GM19438 (cell line): ENCODE results near the gene SEC16A.

Source experiments
- ATAC-seq: cut with Tn5 transposase; IDR thresholded peaks from one replicate; pipeline ENCODE4 v1.9.1; 2021; ENCODE audit warnings: low read depth; ENCODE audit not compliant: unreplicated experiment

The SEC16A gene, protein sequence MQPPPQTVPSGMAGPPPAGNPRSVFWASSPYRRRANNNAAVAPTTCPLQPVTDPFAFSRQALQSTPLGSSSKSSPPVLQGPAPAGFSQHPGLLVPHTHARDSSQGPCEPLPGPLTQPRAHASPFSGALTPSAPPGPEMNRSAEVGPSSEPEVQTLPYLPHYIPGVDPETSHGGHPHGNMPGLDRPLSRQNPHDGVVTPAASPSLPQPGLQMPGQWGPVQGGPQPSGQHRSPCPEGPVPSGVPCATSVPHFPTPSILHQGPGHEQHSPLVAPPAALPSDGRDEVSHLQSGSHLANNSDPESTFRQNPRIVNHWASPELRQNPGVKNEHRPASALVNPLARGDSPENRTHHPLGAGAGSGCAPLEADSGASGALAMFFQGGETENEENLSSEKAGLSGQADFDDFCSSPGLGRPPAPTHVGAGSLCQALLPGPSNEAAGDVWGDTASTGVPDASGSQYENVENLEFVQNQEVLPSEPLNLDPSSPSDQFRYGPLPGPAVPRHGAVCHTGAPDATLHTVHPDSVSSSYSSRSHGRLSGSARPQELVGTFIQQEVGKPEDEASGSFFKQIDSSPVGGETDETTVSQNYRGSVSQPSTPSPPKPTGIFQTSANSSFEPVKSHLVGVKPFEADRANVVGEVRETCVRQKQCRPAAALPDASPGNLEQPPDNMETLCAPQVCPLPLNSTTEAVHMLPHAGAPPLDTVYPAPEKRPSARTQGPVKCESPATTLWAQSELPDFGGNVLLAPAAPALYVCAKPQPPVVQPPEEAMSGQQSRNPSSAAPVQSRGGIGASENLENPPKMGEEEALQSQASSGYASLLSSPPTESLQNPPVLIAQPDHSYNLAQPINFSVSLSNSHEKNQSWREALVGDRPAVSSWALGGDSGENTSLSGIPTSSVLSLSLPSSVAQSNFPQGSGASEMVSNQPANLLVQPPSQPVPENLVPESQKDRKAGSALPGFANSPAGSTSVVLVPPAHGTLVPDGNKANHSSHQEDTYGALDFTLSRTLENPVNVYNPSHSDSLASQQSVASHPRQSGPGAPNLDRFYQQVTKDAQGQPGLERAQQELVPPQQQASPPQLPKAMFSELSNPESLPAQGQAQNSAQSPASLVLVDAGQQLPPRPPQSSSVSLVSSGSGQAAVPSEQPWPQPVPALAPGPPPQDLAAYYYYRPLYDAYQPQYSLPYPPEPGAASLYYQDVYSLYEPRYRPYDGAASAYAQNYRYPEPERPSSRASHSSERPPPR (N-terminal part only)

DNA sequence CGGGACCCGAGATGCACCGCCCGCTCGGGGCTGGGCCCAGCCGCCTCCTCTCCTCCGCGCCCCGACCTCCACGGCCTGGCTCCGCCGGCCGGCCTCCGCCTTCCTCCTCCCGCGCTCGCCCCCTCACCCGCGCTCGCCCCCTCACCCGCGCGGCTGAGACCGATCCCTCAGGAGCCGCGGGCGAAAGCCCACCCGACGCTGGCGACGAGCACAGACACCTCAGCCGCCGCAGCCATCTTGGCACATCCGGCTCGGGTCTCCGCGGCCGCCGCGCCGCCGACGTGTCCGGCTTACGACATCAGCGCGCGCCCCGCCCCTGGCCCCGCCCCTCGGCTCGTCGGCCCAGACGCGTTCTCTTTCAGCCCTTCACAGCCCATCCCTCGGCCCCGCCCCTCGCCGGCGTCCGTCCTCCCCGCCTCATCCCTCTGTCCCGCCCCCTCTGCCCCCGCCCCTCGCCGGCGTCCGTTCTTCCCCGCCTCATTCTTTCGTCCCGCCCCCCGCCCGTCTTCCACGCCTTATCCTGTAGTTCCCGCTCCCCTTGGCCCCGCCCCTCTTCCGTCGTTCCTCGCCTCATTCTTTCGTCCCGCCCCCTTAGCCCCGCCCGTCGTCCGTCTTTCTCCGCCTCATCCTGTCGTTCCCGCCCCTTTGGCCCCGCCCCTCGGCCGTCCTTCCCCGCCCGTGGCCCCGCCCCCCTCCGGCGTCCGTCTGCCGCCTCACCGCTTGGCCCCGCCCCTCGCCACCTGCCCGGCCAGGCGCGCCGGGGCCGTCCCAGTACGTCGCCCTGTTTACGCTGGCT lies at the start of gene SEC16A:
Gene SEC16A, minus strand, starts transcription at position 248 of the 796 bp plus-strand sequence. CDS start 5,425 bp downstream, outside the sequence.
- ATAC-seq: peak; percentile 44

DNA sequence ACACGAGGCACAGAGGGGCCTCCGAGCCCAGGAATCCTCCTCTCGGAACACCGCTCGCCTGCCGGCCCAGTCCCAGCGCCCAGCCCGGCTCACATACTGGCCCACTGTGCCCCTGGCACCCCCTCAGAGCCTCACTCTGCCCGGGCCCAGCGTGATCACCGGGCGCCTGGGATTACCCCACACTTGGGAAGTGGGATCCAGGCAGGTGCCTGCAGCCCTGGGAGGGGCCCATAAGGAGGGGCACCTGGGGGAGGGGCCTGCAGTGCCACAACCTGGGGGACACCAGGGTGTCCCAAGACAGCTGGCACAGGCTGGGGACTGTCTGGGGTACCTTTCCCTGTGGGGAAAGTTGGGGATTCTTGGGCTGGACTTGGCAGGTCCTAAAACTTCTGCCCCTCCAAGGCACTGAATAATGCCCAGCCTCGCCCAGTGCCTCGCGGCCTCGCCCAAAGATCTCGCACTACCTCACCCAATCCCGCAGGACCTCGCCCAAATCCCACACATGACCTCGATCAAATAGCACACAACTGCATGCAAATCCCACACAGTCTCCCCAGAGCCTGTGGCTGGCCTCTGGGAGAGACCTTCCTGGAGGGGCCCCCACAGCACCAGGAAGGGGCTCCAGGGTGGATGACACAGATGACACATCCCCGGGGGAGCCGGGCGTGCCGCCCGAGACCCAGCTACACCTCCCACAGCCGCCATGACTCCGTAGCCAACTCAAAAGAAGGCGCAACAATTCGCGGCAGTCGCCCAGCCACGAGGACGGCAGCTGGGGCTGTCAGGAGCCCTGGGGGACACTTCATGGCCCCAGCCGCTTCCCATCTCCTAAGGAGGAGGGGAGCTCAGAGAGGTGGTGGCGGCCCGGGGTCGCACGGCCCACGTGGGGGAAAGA lies 49.3 kb upstream of the SEC16A start:
- ATAC-seq: no peak

DNA sequence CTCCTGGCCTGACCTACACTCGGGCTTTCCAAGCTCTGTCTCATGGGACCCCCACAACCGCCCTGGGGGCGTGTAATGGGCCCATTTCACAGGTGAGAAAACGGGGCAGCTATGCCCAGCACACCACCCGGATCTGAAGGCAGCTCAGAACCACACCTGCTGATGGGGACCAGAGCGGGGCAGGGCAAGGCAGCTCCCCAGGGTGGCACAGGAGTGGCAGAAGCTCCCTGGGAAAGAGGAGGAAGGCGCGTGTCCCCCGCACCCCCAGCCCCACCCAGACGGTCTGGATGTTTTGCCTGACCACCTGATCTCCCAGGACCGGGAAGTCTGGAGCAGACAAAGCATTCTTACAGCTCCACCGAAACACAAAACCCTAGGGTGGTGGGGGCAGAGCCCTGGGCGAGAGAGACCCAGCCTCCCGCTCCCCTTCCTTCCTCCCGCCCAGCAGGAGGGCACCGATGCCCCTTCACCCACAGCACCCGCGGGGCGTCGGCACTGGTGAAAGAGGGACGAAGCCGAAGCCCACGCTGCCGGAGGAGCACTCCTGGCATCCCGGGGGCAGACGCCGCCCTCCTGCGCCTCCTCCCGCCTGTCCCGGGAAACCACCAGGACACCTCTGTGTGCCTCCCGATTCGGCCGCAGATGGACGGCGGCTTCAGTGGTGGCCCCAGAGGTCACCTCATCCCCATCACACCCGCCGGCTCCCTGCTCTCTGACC lies 48.5 kb upstream of the SEC16A start:
- no peak for ATAC-seq

DNA sequence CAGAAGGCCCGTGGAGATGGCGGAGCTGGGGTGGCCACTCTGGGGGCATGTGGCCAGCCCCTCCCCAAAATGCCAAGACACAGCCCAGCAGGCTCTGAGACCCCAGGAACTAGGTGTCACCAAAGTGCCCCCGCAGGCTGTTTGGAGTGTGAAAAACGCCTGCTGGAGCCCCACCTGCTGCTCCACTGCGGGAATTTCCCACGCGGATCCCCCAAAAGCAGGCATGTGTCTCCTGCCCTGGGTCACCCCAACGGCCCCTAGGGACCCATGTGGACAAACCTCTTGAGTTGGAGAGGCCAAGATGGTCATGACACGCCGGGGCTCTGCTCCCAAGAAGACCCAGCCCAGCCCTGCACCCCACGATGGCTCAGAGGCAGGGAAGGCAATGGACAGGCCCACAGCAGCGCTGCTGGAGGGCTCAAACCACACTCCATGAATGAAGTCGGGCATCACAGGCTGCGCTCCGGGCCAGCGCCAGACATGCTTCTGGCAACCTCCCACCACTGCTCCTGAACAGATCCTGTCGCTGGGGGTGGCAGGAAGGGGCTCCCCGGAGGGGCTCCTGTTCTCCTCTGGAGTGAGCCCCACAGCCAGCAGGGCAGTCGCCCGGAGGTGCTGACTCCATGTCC lies 47.7 kb upstream of the SEC16A start:
- ATAC-seq: no peak

DNA sequence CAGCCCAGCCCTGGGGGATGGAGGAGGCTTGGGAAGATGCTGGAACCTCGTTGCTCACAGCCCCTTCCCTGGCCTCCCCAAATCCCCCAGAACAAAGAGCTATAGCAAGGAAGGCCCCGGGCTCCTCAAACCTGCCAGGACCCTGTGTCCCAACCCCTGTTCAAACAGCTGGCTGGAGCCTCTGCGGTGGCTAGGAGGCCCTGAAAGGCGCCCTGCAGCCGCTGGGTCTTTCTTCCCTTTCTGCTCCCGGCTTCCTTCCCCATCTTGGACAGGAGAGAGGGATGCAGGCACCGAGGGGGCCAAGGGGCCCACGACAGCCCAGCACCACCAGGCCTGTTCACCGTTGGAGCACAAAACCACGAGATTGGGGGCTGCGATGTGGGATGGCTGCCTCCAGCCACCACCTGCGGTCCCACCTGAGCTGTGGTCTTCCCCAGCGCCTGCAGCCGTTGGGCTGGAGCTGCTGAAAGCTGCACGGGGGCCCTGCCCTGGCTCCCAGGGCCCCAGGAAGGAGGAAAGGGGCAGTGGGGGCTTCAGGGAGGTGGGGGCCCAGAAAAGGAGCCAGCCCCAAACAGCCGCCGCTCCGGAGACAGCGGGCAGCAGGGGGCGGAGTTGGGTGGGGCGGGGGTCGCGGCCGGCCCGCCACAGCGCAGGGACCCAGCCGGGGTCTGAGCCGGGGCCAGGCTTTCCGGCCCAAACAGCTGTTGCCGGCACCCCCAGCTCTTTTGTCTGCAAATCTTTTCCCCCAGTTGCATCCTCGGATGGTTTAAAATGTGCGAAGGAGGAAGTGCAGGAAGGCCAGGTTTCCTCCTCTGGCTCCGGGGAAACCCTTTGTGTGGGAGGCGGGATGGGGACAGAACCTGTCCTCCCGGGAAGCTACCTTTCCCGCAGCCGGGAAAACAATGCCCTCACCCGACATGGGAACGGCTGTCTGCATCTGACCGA lies 46.9 kb upstream of the SEC16A start:
- no peak for ATAC-seq

DNA sequence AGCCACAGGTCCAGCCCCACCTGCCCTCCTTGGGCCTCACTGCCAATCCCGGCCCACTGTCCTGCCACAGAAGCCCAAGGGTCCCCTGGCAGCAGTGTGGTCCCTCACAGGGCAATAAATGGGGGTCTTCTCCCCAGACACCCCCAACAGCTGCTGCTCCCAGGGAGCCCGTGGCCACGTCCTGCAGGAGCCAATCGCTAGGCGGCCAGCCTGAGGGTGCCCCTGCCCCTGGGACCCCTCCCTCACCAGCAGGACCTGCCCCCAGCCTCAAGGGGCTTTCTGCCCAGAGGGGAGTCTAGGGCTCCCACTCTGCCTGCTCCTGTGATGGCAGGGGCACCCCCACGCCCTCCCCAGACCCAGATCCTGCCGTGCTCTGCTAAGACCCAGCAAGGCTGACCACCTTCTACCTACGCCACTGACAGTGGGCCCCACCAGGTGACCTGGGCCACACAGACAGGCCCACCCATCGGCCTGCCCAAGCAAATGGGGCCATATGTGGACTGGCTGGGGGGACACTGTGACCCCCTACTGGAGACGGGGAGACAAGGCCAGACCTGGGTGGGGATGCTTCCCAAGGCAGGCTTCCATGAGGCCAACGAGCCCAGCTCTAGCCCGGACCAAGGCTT lies 46.0 kb upstream of the SEC16A start:
- no peak for ATAC-seq

DNA sequence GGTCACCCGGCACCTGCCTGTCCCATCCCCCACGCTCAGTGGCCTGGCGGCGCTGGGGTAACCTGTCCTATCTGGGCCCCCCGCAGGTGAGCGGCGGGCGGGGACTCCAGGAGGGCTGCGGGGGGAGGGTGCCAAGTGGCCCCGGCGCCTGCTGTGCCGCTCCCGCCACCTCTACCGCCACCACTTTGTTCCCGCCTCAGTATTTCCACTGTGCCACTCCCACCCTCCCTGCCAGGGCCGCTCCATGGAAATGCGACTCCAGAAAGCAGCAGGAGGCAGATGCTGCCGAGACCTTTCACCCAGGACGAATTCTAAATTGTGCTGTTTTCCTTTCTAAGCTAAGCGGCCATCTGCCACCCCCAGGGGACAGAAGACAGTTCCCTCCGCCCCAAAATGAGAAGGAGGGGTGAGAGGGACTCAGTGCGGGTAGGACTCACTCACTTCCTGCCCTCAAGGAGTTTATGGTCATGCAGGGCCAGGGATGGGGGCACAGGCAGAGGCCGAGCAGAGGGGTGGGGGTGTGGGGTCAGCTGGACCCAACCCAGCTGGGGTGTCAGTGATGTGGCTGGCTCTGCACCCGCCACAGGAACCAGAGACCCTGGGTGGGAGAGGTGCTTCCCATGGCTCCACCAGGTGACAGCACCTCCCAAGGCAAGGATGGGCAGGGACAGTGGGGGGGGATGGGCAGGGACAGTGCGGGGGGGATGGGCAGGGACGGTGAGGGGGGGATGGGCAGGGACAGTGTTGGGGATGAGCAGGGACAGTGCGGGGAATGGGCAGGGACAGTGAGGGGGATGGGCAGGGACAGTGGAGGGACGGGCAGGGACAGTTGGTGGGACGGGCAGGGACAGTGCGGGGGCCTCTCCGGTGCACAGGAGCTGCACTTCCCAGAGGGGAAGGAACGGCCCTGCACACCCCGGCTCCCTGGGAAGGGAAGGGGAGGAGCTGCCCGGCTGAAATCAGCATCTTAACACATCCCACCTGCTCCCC lies 45.2 kb upstream of the SEC16A start:
- no peak for ATAC-seq

DNA sequence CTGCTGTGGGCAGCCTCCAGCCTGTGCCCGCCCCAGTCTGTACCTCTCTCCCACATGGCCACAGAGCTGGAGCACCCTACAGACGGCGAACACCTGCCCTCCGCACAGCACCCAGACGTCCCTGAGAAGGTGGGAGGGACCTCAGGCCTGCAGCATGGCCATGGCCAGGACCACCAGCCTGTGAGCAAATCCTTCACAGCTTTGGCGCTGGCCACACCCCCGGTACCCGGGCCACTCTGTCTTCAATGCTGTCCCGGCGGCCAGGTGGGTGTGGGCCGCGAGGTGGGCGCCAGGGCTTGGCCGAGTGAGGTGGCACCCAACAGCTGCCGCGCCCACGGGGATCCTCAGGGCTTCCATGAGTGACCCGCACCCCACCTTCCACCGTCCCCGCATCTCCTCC lies 44.3 kb upstream of the SEC16A start:
- ATAC-seq: no peak

DNA sequence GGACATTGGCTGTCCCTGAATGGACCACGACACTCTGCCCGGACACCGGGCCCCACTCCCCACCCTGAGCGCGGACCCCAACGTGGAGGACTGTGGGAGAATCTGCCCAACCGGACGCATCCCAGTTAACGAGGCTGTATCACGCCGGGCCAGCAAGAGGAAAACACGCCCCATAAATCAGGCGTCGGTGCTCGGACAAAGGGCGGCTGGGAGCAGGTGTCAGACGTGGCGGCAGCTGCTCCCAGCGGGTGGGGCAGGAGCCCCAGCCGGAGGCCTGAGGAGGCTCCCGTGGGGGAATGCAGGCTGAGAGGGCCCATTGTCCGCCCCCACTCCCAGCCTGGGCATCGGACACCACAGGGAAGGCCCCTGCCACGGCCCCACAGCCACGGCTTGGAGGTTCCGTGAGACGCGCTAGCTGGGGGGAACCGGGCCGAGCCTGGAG lies 43.8 kb upstream of the SEC16A start:
- ATAC-seq: no peak

DNA sequence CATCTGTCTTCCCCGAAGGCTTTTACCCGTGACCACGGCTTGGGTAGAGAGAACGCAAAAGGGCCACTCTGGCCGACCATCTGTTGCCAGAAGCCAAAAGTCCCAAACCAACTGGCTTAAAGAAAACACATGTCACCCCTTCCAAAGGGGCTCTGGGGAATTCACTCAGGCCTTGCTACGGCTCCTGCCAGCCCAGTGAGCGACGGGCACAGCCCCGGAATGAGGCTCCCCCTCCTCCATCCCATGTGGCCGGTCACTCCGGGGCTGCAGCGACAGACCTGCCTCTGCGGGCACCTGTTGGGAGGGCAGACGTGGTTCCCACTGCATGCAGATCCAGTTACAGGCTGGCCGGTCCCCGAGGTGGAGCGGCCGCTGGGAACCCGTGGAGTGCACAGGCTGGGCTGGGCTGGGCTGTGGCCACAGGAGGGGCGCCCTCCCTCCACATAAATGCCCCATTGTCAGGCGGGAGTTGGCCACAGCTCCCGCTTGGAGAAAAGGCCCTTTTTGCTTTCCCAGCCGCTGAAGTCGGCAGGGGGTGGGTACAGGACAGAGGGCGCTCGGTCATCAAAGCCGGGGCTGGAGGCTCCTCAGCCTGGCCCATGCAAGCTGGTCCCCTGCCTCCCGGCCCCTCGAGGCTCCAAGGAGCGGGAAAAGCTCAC lies 43.1 kb upstream of the SEC16A start:
- no peak for ATAC-seq

DNA sequence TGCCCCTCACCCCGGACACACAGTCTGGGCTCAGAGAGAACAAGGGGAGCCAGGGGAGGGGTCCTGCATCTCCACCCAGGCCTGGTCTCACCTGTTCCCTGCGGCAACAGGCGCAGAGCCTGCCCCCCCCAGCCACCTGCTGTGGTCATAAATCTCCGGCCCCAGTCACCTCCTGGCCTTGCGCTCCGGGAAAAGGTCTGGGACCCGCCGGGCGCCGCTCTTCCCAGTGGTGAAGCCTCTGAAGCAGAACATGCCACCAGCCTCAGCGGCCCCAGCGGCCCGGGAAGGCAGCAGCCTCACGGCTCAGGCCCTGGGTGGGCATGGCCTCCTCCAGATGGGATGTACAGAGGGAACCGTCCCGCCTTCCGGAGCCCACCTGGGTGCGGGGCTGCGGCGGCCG lies 42.4 kb upstream of the SEC16A start:
- no peak for ATAC-seq

DNA sequence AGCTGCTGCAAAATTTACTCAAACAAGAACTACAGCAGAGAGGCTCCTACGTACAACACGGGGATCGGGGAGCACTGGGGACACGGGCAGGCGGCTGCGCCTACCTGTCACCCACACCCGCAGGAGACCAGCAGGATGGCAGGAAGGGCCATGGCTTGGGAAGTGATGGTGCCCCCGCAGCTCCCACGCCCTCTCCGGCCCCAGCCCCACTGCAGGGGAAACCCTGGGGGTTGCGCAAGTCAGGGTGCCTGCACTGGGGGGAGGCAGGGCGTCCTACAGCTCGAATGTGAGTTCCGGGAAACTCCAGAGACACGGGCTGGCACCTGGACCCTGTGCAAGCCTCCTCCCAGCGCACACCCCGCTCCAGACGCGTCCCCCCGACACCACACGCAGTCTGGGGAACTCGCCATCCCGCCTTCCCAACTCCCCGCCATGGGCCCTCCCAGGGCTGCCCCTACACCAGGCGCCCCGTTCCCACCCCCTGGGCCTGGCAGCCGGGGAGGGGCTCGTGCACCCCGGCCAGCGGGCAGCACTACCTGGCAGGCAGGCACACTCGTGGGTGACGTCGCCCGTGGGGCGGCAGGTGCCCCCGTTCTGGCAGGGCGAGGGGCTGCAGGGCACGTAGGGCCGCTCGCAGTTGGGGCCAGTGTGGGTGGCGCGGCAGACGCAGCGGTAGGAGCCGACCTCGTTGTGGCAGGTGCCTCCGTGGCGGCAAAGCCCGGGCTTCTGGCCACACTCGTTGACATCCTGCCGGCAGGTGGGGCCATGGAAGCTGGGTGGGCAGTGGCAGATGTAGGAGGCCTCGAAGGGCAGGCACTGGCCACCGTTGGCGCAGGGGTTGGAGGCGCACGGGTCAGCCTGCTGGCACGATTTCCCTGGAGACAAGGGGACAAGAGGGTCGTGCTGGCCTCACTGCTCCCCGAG lies 39.7 kb upstream of the SEC16A start:
- ATAC-seq: no peak

DNA sequence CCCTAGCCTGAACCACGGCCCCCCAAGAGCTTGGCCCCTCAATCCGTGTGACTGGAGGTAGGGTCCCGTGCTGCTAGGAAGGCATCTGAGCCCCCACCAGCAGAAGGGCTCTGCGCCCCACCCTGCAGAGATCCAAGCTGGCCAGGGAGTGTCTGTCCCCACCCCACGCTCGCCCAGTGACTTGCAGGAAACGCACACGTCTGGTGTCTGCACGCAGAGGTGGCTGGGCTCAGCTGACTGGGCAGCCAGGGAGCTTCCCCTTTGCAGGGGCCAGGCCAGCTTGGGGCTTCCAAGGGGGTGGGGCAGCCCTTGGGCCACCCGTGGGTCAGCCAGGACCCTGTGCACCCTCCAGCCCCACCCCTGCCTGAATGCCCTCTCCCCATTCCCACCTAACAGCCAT lies 38.7 kb upstream of the SEC16A start:
- no peak for ATAC-seq

DNA sequence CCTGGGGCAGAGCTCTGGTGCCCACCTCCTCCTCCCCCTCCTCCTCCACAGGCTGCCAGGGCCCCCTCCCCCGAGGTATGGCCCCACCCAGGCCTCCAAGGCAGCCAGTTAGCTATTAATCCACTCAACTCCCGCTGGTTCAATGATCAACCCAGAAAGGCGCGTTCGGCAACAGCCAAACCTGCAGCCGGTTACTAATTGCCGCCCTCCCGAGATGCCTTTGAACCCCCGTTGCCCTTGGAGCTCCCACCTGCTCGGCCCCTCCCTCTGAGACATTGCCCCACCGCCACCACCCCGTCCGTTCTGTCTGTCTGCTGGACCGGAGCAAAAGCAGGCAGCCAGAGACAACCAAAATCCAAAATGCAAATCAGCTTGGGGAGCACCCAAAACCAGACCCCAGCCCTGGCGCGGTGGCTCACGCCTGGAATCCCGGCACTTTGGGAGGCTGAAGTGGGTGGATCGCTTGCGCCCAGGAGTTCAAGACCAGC lies 37.3 kb upstream of the SEC16A start:
- no peak for ATAC-seq
